NCI-H2196 treated with DMSO at 0.1 percent for 48 hours (cell line): ENCODE data around the gene MSL3B.

Experiments
- DNase-seq: peaks from one replicate; lab custom pipeline; 2025; ENCODE audit not compliant: unreplicated experiment; lab: John Stamatoyannopoulos, UW

MSL3B gene

DNA sequence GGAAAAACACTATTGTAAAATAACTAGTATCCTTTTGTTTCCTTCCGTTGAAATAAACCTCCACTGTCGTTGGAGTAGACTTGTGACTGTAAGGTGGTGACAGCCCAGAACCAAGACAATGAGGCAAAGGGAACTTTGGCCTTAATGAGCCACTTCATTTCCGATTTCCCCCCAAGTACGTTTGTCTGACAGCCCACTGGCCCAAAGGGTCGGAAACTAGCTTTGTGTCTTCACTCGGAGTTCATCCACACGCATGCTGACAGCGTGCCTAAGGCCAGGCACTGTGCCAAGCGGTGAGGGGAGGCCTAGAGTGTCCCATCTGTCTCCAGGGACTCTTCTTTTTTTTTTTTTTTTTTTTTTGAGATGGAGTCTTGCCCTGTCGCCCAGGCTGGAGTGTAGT, 34.8 kb downstream of the MSL3B start:
- DNase-seq: no peak

DNA sequence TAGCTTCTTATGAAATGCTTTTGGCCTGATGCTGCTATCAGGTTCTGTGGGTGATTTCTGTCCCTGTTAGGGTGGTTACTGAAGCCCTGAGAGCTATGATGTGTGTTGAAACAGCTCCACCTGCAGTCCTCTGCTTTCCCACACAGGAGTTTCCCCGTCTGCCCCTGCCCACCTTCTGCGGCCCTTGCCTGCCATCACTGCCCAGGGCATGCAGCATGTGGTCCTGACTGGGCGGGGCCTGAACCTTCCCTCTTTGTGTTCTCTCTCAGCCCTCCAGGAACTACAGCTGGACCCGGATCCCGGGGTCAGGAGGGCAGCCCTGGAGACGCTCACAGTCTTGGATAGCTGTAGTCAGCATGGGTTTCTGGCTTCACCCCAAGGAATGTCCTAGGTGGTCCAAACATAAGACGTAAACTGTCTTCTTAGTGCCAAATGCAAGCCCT, 35.3 kb downstream of the MSL3B start:
- peak; percentile 33 for DNase-seq

DNA sequence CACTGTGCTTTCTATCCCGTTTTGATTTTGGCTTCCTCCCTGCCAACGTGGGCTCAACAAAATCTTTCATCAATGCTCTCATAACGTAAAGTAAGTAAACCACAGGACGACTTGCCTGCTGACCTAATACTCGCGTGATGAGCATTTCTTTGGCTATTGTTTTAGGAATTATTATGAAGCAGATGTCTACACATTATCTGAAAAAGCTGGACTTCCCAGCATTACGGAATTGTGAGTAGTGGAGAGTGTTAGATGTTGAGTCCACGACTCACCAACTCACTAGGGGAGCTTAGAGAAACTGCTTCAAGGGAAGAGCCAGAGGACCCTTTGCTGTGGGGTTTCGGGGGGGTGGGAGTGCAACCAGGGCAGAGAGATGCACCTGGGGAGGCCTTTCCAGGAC, 35.8 kb downstream of the MSL3B start:
- DNase-seq: no peak

DNA sequence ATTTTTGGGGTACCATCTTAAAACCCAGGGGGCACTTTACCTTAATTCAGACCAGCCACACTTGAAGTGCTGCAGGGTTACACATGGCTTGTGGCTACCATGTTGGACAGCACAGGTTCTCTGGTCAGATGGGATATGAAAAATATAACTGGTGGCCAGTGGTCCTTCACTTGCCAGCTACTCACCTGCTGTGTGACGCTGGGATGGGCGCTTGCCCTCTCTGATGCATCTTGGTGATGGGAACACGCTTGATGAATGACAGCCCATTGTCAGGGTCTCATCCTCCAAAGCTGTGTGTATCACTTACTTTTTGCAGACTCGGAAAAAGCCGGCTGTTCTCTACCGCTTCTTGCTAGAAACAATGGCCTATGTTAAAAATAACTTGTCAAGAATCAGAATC, 36.3 kb downstream of the MSL3B start:
- no peak for DNase-seq

DNA sequence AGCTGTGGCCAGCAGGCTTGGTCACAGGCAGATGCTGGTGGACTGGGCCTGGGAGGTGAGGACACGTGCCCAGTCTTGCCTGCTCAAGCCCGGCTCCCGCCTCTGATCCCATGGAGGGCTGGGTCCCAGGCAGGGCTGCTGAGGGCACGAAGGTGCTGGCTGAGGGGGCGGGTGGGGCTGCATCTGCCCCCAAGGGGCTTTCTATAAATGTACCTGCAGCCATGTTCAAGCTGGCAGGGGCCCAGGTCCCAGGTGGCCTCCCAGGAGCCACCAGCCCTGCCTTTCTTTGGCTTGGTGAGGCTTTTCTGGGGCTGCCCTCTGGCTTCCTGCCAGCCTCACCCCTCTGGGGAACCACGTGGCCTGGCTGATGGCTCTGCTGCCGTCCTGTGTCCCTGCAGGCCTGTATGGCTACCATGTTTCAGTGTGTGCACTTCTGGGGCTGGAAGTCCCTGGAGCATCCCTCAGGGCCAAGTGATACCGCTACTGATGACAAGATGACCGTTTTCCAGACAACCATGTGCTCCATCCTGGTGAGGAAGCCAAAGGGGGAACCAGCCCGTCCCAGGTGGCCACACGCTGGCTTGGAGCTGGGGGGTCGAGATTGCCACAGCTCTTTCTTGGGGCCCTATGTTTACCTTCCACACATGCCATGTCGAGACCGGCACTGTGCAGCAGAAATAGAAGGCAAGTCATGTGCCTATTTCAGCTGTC, 37.0 kb downstream of the MSL3B start:
- DNase-seq: no peak

DNA sequence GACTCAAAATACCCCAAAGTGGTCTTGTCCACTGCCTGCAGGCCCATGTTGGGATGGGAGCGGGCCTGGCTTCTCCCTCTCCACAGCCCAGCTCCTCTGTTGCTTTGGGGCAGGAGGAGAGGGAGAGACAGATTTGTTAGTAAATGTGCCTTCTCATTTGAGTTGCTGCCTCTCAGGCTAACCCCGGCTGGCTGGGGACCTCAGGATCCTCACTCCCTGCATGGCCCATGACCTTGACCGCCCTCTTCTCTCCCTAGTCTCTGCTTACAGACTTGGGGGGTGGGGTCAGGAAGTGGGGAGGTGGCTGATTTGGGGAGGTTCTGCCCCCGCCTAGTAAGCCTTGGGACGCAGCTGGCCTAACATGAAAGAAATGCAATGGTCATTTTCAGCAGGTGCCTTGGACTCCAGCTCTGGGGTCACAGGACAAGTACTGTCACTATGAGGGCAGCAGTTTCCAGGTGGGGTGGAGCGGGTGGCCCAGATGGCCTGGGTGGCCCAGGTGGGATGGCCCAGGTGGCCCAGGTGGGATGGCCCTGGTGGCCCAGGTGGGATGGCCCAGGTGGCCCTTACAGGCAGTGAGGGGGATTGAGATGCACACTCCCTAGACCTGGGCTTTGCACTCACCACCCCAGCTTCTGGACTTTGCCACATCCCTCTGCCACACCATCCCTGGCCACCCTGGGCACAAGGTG, 37.9 kb downstream of the MSL3B start:
- no peak for DNase-seq

DNA sequence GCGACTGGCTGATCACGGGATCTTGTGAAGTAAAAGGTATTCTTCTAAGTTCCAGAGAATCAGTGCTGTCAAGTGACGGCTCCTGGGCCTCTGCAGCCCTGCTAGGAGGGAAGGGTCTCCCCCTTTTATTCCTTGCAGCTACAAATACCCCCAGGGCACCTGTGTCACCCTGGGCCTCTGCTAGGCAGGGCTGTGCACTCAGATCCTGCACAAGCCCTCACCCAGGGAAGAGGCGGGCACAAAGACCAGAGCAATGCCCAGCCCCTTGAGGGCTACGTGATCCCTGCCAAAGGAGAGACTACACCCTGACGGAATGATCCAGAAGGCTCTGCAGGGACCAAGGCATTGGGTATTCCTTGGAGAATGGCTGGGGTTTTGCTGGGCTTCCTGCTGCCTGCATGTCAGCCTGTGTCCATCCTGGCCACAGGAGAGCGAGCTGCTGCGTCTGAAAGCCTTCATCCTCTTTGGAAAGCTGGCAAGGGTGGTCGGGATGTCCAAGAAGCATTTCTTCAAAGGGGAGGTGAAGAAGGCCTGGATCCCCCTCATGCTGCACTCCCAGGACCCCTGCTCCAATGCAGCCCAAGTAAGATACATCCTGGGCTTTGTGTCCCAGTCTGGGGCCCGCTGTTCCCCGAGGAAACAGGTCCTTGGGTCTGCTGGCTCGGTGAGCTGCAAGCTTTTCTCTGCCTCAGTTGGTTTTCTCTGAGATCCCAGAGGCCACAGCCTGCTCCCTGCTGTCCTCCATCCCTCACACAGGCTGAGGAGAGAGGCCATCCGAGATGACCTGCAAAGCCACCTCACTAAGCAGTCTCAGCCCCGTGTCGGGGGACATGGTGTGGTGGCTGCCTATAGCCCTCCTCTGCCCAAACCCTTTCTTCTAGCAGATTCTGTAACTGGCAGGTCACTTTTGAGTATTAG, 38.7 kb downstream of the MSL3B start:
- DNase-seq: no peak

DNA sequence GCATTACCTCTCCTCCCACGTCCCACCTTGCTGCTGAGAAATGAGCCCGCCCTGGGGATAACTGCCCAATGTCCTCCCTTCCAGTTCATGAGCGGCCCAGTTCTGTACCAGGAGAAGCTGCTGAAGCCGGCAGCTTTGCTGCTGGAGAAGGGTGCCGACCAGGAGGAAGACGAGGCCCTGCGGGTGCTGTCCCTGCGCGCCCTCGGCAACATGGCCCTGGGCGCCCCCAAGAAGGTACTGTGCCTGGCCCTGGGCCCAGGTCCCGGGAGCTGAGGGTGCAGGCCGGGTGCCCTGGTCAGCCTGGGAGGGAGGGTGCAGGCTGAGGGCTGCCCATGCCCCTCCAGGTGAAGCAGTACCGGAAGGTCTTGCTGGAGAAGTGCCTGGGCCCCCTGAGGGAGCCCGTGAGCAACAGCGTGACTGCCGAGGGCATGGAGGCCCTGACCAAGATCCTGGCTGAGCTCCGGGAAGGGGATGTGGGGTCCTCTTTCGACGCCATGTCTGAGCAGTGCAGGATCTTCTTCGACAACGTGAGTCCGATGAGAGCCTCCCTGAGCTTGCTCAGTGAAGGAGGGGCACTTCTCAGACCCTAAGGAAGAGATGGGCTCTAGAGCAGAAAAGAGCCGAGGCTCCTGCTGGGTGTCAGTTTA, 39.5 kb downstream of the MSL3B start:
- DNase-seq: no peak

DNA sequence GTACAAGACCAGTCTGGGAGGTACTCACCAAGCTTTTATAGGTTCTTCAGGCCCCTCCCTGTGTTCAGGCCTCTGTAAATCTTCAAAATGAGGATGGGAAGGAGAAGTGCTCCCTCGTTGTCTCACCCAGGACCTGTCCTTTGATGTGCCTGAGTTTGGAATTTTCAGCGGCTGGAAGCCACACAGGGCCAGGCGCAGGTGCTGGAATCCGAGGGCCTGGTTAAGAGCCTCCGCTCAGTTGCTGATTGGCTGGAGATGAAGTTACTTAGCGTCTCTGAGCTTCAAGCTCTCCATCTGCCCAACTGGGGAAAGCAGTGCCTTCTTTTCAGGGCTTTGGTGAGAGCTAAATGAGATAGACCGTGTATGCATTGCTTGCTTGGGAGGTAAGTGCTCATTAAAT, 43.8 kb downstream of the MSL3B start:
- DNase-seq: no peak

DNA sequence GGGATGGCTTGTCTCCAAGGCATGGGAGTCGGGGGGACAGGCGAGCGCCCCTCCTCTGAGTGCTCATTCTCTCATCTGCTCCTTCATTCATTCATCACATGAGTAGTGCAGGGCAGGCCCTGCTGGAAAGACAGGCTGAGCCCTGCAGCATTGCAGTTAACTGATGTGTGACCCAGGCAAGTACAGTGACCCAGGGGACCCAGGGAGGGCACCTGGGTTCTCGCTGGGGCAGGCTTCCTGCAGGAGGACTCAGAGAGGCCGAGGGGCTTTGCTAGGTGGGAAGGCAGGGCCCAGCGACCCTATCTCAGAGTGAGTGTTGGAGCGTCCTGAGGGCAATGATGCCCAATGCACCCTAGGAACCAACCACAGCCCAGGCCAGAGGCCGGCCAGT, 44.5 kb downstream of the MSL3B start:
- DNase-seq: no peak

DNA sequence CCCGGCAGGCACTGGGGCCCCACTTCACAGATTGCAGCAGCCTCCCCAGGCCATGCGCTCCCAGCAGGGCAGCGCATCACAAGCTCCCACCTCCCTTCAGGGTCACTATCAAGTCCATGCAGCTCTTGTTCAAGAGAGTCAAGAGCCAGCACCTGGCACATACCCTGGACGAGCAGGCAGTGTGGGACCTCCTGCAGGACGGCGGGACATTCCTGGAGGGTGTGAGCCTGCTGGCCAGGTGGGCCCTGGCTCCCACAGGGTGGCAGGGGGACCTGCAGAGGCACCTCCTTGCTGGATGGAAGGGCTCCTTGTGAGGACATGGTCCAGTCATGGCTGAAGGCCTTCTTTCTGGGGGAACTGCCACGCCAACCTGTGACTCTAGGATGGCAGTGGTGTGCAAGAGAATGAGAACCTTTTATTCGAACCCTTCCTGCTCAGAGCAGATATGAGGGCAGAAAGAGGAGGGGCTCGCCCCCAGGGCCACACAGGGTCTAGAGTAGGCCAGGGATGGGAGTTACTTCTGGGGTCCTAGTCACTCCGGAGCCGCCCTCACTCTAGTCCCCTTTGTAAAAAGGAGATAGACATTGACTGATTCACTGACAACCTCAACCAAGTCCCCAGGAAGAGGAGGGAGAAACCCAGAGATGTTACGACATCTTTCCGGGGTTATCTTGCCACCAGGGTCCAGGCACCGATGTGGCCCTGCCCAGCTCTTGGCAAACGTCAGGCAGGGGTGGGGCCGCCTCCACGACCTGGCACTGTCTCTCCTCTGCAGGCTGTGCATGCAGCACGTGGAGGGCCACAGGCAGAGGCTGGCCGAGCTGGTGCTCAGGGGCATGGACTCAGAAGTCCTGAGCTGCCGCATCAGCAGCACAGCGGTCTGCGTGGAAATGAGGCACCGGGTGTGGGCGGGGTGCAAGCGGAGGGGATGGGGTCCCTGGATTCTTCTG, 45.1 kb downstream of the MSL3B start:
- no peak for DNase-seq

DNA sequence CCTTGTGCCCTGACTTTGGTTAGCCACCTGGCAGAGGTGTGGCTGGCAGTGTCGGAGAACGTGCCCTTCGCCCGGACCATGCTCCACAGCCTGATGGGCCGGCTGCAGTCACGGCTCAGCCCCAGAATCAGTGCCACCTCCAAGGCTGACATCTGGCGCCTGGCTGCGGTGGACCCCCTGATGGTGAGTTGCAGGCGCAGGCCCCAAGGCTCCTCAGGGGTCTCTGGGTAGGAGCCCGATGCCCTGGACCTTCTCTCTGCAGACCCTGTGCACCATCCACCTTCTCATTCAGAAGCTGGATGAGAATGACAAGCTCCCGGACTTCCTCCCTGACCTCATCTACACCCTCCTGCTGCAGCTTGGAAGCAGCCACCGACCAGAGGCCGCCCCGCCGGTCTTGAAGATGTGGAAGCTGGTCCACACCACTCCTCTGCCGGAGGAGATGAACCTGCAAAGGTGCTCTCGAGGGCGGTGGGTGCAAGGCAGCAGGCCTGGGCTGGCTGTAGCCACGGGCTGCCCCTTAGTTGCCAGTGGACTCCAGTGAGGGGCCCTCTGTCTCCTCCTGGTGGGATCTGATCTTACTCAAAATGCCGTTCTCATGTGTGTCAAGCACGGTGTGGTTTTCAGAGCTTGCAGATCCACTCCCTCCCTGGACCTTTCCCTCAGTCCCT, 46.0 kb downstream of the MSL3B start:
- no peak for DNase-seq

DNA sequence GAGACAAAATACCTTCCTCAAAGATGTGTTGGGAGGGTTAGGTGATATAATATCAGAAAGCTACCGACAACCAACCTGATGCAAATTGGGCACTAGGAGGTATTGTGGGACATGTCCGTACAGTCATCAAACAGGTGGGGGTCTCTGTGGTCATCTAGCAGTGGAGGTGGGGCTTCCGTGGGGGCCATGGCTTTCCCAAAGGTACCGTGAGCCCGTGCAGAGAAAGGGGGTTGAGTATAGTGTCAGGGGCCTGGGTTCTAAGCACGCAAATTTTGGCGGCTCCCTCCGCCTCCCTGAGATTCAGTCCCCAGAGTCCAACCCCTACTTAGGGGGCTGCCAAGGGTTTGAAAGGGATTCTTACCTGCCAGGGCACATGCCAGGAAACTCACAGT, 46.5 kb downstream of the MSL3B start:
- no peak for DNase-seq

DNA sequence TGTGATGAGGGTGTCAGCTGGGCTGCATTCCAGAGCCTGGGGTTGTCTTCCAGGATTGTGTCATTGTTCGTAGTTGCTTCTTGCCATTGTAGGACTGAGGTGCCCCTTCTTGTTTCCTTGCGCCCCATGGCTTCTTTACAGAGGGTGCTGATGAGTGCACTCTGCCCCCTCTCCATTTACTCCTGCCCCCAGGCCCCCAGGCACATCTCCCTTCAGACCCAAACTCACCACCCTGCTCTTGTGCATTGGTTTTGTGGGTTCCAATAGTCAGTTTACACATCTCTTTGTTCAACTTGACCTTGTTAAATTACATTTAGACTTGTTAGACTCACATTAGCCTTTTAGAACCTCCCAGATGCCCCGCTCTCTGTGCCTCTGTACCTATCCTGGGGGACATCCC, 47.0 kb downstream of the MSL3B start:
- DNase-seq: no peak

DNA sequence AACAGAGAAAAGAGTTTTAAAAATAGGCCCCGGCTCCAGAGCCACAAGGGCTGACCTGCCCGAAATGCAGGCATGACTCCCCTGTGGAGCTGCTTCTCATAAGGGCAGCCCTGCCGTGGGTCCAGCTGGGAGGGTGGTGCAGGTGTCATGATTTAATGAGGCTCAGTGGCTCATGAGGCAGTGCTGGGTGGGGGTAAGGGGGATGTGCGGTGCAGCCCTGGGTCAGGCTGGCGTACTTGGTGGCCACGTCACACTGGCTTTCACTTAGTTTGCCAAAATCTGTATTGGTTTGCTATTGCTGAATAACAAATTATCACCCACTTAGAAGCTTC, 47.4 kb downstream of the MSL3B start:
- no peak for DNase-seq

DNA sequence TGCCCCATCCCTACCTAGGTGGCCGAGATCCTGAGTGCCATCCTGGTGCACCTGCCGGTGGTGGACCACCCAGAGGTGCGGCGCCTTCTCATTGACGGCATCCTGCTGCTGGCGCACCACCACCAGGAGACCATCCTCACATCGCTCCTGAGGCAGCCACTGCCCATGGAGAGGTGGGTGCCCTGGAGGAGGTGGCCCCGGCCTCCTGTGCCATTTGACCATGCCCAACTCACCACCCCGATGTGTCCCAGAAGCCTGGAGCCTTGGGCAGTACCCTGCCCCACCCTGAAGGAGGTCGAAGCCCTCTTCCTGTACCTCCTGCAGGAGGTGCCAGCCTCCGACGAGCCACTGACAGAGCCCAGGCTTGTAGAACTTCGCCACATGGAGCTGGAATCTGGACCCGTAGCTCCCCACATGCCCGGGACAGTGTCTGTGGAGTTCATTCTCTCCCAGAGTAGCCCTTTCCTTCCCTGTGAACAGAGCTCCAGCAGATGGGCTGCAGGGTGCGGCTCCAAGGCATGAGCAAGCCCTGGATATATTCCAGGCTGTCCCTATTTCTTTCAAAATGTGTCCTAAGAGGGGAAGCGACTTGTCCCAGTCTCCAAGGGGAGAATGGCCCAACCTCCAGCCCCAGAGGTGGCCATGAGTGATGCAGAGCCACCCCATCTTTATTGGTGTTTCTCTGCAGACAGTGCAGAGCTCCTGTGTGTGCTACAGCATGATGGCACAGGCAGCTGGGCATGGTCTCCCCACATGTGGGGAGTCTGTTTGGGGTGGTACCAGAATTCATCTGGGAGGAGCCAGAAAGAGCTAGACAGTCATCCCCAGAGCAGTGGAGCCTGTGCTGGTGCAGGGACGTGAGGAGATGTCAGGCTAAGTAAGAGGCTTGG, 48.1 kb downstream of the MSL3B start:
- no peak for DNase-seq

DNA sequence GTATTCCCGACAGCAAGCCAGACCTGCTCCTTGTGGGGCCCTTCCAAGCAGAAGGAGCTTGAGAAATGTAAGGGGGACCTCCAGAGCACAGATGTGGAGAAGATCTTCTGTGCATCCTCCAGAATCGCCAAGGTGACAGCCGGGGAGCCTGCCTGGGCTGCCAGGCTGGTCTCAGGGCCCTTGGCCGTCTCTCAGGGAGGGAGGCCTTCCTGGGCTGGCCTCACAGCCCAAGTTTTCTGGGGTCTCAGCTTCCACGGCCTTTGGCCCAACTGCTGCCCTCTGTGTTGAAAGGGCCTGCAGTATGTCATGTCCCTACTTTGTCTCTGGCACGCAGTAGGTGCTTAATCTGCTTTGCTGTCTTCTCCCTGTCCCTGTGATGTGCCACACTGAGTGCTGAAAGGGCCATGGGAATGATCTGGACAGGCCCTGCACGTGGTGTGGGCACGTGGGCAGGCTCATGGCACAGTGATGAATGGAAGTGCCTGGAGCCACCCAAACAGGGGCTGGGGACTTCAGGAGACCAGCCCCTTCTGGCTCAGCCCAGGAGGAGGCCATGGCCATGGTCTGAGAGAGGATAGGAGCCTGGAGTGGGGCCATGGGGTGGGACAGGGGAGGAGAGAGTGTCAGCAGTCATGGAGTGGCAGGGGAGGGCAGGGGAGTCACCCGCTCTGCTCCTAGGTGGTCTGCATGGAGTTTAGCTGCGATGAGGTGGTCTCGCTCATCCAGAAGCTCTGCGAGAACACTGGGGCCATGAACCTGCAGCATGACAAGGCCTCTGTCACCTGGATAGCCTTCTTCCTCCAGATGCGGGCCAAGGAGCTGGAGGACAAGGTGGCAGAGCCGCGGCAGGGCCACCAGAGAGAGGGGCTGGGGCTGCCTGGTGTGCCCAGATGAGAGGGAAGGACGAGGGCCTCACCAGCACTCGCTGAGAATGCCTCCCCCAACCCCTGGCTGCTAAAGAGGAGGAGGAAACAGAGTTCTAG, 49.3 kb downstream of the MSL3B start:
- DNase-seq: no peak
